Stimulated activated effector memory CD8-positive, alpha-beta T cell treated with anti-CD3 and anti-CD28 coated beads, Interleukin-12 subunit alpha, Interleukin-12 subunit beta, amount 100 ng/mL, for 72 hours (primary cell): ENCODE measurements around the gene FCGR3B.
"Not testable (repeated sequence)": the region's sequence is repeated elsewhere in the genome, so short reads cannot be mapped to it uniquely, and the experiment has no call there.

ENCODE experiments used
- ATAC-seq: fragments of 150-1000 bp; cut with Tn5 transposase; 2 replicates; pipeline ENCODE4 v1.10.0; 2021
- DNase-seq, 2 donors: peaks; one replicate each; pipeline ENCODE4 v3.0.0; 2021 to 2022; ENCODE audit warnings: low spot score in 2 of 2
- H3K27ac Mint-ChIP-seq: one replicate; pipeline ENCODE4 v1.8.0; 2022; ENCODE audit warnings: mild to moderate bottlenecking, mixed read lengths
- H3K36me3 Mint-ChIP-seq: one replicate; pipeline ENCODE4 v1.8.0; 2022; ENCODE audit warnings: mild to moderate bottlenecking, mixed read lengths
- H3K4me1 Mint-ChIP-seq: one replicate; pipeline ENCODE4 v1.8.0; 2022; ENCODE audit warnings: mixed read lengths
- H3K4me3 Mint-ChIP-seq: one replicate; pipeline ENCODE4 v1.8.0; 2022; ENCODE audit warnings: mild to moderate bottlenecking, mixed read lengths
- H3K9me3 Mint-ChIP-seq: one replicate; pipeline ENCODE4 v1.8.0; 2022; ENCODE audit warnings: mixed read lengths

The FCGR3B gene

GRCh38 chr1:161647507-161648360 is 16.8 kb upstream of the FCGR3B start:
- H3K4me1 Mint-ChIP-seq, H3K4me3 Mint-ChIP-seq, DNase-seq, H3K36me3 Mint-ChIP-seq, H3K9me3 Mint-ChIP-seq: not testable (repeated sequence)
- ATAC-seq: peak; percentile 47
- peak overlapping the region; percentile 9 for H3K27ac Mint-ChIP-seq

- not testable (repeated sequence) for ATAC-seq, H3K9me3 Mint-ChIP-seq, H3K27ac Mint-ChIP-seq, DNase-seq, H3K36me3 Mint-ChIP-seq, H3K4me3 Mint-ChIP-seq
- H3K4me1 Mint-ChIP-seq: peaks cover 16% of the 10 kb centered on the region
Measured at GRCh38 chr1:161644855-161645254, 13.9 kb upstream of the FCGR3B start.

GRCh38 chr1:161643481-161644208 is 12.7 kb upstream of the FCGR3B start:
- H3K36me3 Mint-ChIP-seq, DNase-seq, H3K9me3 Mint-ChIP-seq, H3K27ac Mint-ChIP-seq, H3K4me3 Mint-ChIP-seq: not testable (repeated sequence)
- peaks cover 16% of the 10 kb centered on the region for H3K4me1 Mint-ChIP-seq
- peak; percentile 76 for ATAC-seq

- not testable (repeated sequence) for H3K36me3 Mint-ChIP-seq, H3K9me3 Mint-ChIP-seq, DNase-seq, ATAC-seq, H3K4me3 Mint-ChIP-seq, H3K27ac Mint-ChIP-seq
- H3K4me1 Mint-ChIP-seq: peaks cover 14% of the 10 kb centered on the region
Measured at GRCh38 chr1:161642697-161643096, 11.7 kb upstream of the FCGR3B start.

- H3K4me1 Mint-ChIP-seq: peaks cover 27% of the 10 kb centered on the region
- not testable (repeated sequence) for H3K27ac Mint-ChIP-seq, H3K9me3 Mint-ChIP-seq, ATAC-seq, H3K36me3 Mint-ChIP-seq, H3K4me3 Mint-ChIP-seq, DNase-seq
Measured at GRCh38 chr1:161639203-161639602, 8.2 kb upstream of the FCGR3B start.

GRCh38 chr1:161638251-161638993 is 7.4 kb upstream of the FCGR3B start:
- ATAC-seq, H3K36me3 Mint-ChIP-seq, DNase-seq, H3K4me3 Mint-ChIP-seq, H3K9me3 Mint-ChIP-seq, H3K27ac Mint-ChIP-seq: not testable (repeated sequence)
- peaks cover 27% of the 10 kb centered on the region for H3K4me1 Mint-ChIP-seq

GRCh38 chr1:161636976-161637375 is 6.0 kb upstream of the FCGR3B start:
- H3K27ac Mint-ChIP-seq: peak overlapping the region; percentile 77
- not testable (repeated sequence) for H3K36me3 Mint-ChIP-seq, H3K4me3 Mint-ChIP-seq, DNase-seq, H3K9me3 Mint-ChIP-seq, ATAC-seq
- H3K4me1 Mint-ChIP-seq: peaks cover 19% of the 10 kb centered on the region

- H3K27ac Mint-ChIP-seq: peak overlapping the region; percentile 77
- ATAC-seq: peak; percentile 90
- H3K4me3 Mint-ChIP-seq: peak overlapping the region; percentile 12
- H3K9me3 Mint-ChIP-seq, H3K36me3 Mint-ChIP-seq: not testable (repeated sequence)
- DNase-seq: peak in 1 of 2 donors; percentile 63
- peaks cover 18% of the 10 kb centered on the region for H3K4me1 Mint-ChIP-seq
Measured at GRCh38 chr1:161636189-161636782, 5.3 kb upstream of the FCGR3B start.

- H3K9me3 Mint-ChIP-seq, H3K4me3 Mint-ChIP-seq, ATAC-seq, DNase-seq, H3K36me3 Mint-ChIP-seq, H3K27ac Mint-ChIP-seq: not testable (repeated sequence)
- peaks cover 18% of the 10 kb centered on the region for H3K4me1 Mint-ChIP-seq
Measured at GRCh38 chr1:161634993-161635392, 4.0 kb upstream of the FCGR3B start.

GRCh38 chr1:161630128-161630742 is 741 bp downstream of the FCGR3B start:
- not testable (repeated sequence) for DNase-seq, ATAC-seq, H3K27ac Mint-ChIP-seq, H3K9me3 Mint-ChIP-seq, H3K4me3 Mint-ChIP-seq, H3K4me1 Mint-ChIP-seq, H3K36me3 Mint-ChIP-seq

- ATAC-seq: peak; percentile 72
- not testable (repeated sequence) for H3K36me3 Mint-ChIP-seq, H3K9me3 Mint-ChIP-seq
- peak in 1 of 2 donors; percentile 61 for DNase-seq
- Mint-ChIP-seq H3K4me3 (peak overlapping the region; percentile 0), H3K4me1 (peaks cover 38% of the 10 kb centered on the region), H3K27ac (peak overlapping the region; percentile 18)
Measured at GRCh38 chr1:161626445-161627146, 4.4 kb downstream of the FCGR3B start.

GRCh38 chr1:161624605-161625004 is 6.4 kb downstream of the FCGR3B start:
- Mint-ChIP-seq H3K4me1 (peaks cover 44% of the 10 kb centered on the region), H3K36me3 (peaks cover 16% of the 10 kb centered on the region)
- not testable (repeated sequence) for ATAC-seq, H3K4me3 Mint-ChIP-seq, H3K9me3 Mint-ChIP-seq, H3K27ac Mint-ChIP-seq, DNase-seq

GRCh38 chr1:161623401-161624051 is 7.5 kb downstream of the FCGR3B start:
- ATAC-seq: peak; percentile 65

GRCh38 chr1:161622054-161622453 is 8.9 kb downstream of the FCGR3B start:
- Mint-ChIP-seq H3K36me3 (peaks cover 16% of the 10 kb centered on the region), H3K27ac (peak overlapping the region; percentile 100), H3K4me1 (peaks cover 44% of the 10 kb centered on the region), H3K4me3 (peak overlapping the region; percentile 86)
- not testable (repeated sequence) for H3K9me3 Mint-ChIP-seq
- ATAC-seq: peak; percentile 33
- DNase-seq: peak in 1 of 2 donors; percentile 72

More at GRCh38 chr1:161623401-161624051, 7.5 kb downstream of the FCGR3B start:
- H3K9me3 Mint-ChIP-seq: not testable (repeated sequence)
- DNase-seq: peak in 1 of 2 donors; percentile 53
- Mint-ChIP-seq H3K4me3 (peak overlapping the region; percentile 48), H3K4me1 (peaks cover 44% of the 10 kb centered on the region), H3K36me3 (peaks cover 16% of the 10 kb centered on the region), H3K27ac (peak overlapping the region; percentile 55)
